Right atrium auricular region (tissue), 2 donors: ENCODE data around the gene THUMPD2. TPM values are rescaled to one million over a fixed set of nuclear protein-coding genes. Genes with fewer than 3 reads are reported as not detected.
A peak's percentile ranks its signal among the peaks of the same experiment; 100 is the strongest.

ENCODE experiments used
- DNase-seq: peaks from one replicate; pipeline ENCODE4 v3.0.0-alpha.2; 2019; ENCODE audit warnings: low spot score
- H3K27ac ChIP-seq, 2 donors: fragments of 200-600 bp; sonication (generic); 1 replicate in 1 of 2; 2 replicates in 1 of 2; pipeline ENCODE4 v1.5.1; 2016 to 2019
- H3K27me3 ChIP-seq, 2 donors: fragments of 200-600 bp; sonication (generic); one replicate each; pipeline versions ENCODE4 v1.5.1 to v1.6.0; 2017 to 2019
- H3K36me3 ChIP-seq: fragments of 200-600 bp; sonication (generic); one replicate; pipeline ENCODE4 v1.5.1; 2016
- H3K4me1 ChIP-seq, 2 donors: fragments of 200-600 bp; sonication (generic); one replicate each; pipeline versions ENCODE4 v1.5.1 to v1.6.0; 2017 to 2019
- H3K4me3 ChIP-seq, 2 donors: fragments of 200-600 bp; sonication (generic); 1 replicate in 1 of 2; 2 replicates in 1 of 2; pipeline ENCODE4 v1.5.1; 2017 to 2019; ENCODE audit warnings: mild to moderate bottlenecking in 1 of 2, moderate library complexity in 1 of 2
- H3K9me3 ChIP-seq, 2 donors: fragments of 200-600 bp; sonication (generic); one replicate each; pipeline ENCODE4 v1.5.1; 2019
- CTCF ChIP-seq, 2 donors: fragments of 200-600 bp; sonication (generic); IDR thresholded peaks; one replicate each; pipeline ENCODE4 v1.5.1; 2019; ENCODE audit warnings: antibody characterized with exemption in 2 of 2
- total RNA-seq, 2 donors: library from RNA; depleted of rRNA; stranded (reverse); fragments of >200 nt; gene quantifications; one replicate each; pipeline ENCODE4 v1.1.0, GENCODE V29; 2016

Gene THUMPD2
- total RNA-seq, 2 donors from 2014 or later, result 5.9 to 9.4 TPM

DNA sequence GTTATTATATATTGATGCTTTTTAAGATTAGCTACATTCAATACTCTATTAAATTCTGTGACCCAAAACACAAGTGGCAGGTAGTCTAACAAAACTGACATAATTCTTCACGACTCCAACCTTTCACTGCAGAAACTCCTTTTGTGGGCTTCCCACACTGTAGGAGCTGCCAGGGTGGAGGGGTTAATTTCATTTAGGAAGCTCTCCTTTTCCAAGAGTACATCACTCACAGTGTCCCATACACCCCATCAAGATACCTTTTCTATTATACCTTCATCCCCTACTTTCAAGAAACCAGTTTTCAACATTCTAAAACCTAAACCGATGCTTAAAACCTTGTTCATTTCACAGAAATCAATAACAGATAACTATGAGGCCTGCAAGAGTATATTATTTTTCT, 825 bp downstream of the THUMPD2 start:
- Histone ChIP-seq H3K9me3 (no peaks in the 10 kb centered on the region), H3K27ac (peak overlapping the region; percentile 92 to 94), H3K36me3 (no peaks in the 10 kb centered on the region), H3K27me3 (no peaks in the 10 kb centered on the region), H3K4me3 (peak overlapping the region; percentile 94 to 96), H3K4me1 (peaks cover 0 to 28% of the 10 kb centered on the region in 2 donors)
- no peak for TF ChIP-seq CTCF (IDR thresholded peaks at IDR 0.05)
- DNase-seq, result no peak

GRCh38 chr2:39772812-39773152, 6.3 kb downstream of the THUMPD2 start:
- H3K4me3 ChIP-seq, result no peak overlapping the region
- no peak for DNase-seq
- peak overlapping the region in 1 of 2 donors; percentile 42 for H3K27ac ChIP-seq
- no peaks in the 10 kb centered on the region for H3K9me3 ChIP-seq
- TF ChIP-seq CTCF (IDR thresholded peaks at IDR 0.05), result no peak
- peaks cover 0 to 37% of the 10 kb centered on the region in 2 donors for H3K4me1 ChIP-seq
- H3K27me3 ChIP-seq, result no peaks in the 10 kb centered on the region
- peaks cover 14% of the 10 kb centered on the region for H3K36me3 ChIP-seq

DNA sequence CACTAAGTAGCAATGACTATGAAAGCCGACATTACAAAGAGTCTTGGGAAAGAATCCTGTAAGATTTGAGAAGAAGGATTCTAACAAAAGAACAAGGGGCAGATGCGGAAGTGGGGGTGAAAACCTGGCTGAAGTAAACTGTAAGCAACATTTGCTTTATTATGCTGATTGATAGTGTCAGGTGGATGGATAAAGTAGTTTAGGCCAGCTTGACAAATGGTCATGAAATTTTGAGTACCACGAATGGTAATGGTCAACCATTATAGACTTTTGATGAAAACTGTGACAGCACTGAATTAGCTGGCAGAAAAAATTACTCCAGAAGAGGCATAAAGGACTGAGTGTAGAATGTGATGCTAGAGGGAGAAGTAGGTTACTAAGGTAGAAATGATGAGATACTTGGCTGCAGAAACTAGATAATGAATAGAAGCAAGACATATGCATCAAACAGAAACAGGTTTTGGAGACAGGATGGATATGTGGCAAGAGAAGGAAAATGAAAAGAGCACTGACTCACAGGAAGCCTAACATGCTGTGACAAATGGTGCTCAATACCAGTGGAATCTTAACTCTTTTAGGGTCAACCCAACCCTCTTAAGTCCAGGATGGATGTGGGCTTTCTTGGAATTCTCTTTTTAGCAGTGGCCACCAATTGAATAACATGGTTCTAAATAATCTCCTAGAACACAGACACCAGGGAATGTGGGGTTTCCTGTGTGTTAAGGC, 6.8 kb downstream of the THUMPD2 start:
- Histone ChIP-seq H3K4me1 (peaks cover 0 to 32% of the 10 kb centered on the region in 2 donors), H3K4me3 (no peak overlapping the region), H3K36me3 (peaks cover 14% of the 10 kb centered on the region), H3K27ac (peak overlapping the region in 1 of 2 donors; percentile 42), H3K27me3 (no peaks in the 10 kb centered on the region), H3K9me3 (no peaks in the 10 kb centered on the region)
- TF ChIP-seq CTCF (IDR thresholded peaks at IDR 0.05), result no peak
- no peak for DNase-seq

GRCh38 chr2:39762448-39762847, 16.6 kb downstream of the THUMPD2 start:
- Histone ChIP-seq H3K27me3 (no peaks in the 10 kb centered on the region), H3K4me3 (no peak overlapping the region), H3K27ac (no peak overlapping the region), H3K36me3 (peaks cover 38% of the 10 kb centered on the region), H3K9me3 (no peaks in the 10 kb centered on the region), H3K4me1 (no peaks in the 10 kb centered on the region)
- DNase-seq, result no peak
- TF ChIP-seq CTCF (IDR thresholded peaks at IDR 0.05), result no peak

DNA sequence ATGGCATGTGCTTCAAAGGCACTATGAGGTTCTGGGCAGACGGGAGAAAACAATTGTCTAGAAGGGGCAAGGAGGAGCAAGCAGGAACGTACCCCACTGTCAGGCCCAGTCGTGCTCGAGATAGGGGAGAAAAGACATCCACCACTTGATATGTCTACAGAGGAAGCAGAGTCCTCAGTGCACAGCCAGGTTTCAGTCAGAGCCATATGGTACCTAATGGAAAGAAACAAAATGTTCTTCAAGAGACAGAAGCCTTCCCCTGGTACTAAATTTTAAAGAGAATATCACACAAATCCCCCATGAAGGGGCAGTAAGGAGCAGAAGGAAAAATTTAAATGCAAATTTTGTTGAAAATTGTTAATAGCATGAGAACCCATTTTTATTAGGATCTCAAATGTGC, 21.9 kb downstream of the THUMPD2 start:
- H3K27ac ChIP-seq, result no peak overlapping the region
- peaks cover 62% of the 10 kb centered on the region for H3K36me3 ChIP-seq
- DNase-seq, result no peak
- no peak overlapping the region for H3K4me3 ChIP-seq
- no peaks in the 10 kb centered on the region for H3K27me3 ChIP-seq
- H3K4me1 ChIP-seq, result no peaks in the 10 kb centered on the region
- no peaks in the 10 kb centered on the region for H3K9me3 ChIP-seq
- no peak for TF ChIP-seq CTCF (IDR thresholded peaks at IDR 0.05)

DNA sequence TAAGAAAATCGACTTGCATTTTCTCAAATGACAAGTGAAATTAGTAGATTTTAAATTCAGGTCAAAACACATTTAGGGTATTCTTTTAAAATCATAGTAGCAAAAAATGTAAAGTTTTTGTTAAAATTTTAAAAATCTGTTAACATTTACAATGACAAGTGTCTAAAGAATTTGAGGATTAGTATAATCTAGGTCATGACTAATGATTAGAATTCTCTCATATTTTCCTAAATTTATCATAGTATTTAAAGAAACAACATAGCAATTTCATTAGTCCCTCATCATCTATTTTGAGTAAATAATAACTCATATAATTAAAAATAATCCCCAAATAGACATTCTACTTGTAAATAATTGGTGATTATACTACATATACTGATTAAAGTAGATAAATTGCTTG, 23.6 kb downstream of the THUMPD2 start:
- no peak for TF ChIP-seq CTCF (IDR thresholded peaks at IDR 0.05)
- no peaks in the 10 kb centered on the region for H3K4me1 ChIP-seq
- H3K9me3 ChIP-seq, result no peaks in the 10 kb centered on the region
- DNase-seq, result no peak
- H3K27ac ChIP-seq, result no peak overlapping the region
- no peaks in the 10 kb centered on the region for H3K27me3 ChIP-seq
- no peak overlapping the region for H3K4me3 ChIP-seq
- peaks cover 75% of the 10 kb centered on the region for H3K36me3 ChIP-seq
